ENCODE measurements around the gene ASB1.
A peak's percentile ranks its signal among the peaks of the same experiment; 100 is the strongest.

The ASB1 gene

DNA sequence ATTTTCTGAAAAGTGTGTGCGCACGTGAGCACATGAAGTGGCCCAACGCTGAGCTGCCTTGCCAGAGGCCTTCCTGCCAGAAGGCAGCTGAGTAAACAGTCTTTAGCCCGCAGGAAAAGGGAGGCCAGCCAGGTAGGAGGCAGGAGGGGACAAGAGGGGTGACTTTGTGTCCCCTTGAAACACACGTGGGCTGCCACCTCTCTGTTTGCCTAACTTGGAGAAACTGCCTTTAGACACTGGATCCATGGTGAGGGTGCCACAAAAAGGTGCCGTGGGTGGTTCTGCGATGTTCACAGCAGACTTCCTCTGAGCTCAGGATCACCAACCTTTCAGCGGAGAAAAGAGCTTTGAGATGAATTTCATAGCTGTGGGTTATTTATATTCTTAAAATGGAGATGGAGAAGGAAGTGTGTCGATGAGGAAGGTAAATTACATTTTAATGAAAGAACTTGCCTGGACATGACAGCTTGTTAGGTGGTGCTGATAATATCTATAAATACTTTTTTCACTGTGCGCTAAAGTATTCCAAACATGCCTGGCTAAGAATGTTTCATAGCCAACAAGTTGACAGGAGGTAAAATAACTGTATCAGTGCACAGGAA is 36.6 kb upstream of the ASB1 start:
- no peak for TF ChIP-seq CTCF (conservative IDR thresholded peaks at IDR 0.05; ENCODE audit: low read depth, low read length)
- H3K4me3 ChIP-seq (ENCODE audit: low read depth, low read length) = no peak overlapping the region
- DNase-seq (ENCODE audit: low read depth) = peak; percentile 42

DNA sequence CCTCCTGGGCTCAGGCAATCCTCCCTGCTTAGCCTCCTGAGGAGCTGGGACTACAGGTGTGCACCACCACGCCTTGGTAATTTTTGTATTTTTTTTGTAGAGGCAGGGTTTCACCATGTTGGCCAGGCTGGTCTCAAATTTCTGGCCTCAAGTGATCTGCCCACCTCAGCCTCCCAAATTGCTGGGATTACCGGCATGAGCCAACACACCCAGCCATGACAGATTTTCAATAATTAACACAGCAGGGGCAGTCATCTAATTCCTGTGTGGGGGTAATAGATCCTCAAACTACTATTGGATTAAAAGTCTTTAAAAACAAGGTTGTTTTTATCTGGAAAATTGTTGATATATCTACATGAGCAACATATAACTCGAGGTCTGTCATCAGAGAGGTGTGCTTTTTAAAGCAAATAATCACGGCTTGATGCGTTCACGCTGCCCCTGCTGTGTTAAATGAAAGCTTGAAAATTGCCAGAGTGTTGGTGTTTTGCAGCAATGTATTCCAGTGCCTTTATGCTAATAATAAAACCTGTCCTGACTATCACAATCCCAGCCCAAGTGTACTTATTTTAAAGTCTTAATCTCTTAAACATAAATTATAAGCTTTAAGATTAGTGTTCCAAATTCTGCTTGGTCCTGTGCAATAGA is 35.6 kb upstream of the ASB1 start:
- DNase-seq (ENCODE audit: low read depth) = no peak
- TF ChIP-seq CTCF (conservative IDR thresholded peaks at IDR 0.05; ENCODE audit: low read depth, low read length) = no peak
- no peak overlapping the region for H3K4me3 ChIP-seq (ENCODE audit: low read depth, low read length)

DNA sequence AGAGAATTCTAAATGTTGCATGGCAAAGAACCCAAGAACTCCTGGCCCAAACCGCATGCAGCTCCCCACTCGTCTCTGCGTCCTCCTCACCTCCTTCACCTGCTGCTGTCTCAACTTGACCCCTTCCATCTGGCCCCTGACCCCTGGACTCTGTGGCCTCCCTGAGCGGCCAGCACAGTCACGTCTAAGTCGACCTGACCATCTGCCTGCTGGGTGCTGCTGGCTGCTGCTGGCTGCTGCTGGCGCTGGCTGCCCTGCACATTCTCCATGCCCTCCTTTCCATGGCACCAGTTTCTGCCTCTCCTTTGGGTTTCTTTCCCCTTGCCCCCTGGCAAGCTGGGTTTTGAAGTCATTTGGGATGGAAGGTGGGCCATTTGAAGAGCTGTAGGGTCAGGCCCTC is 30.1 kb upstream of the ASB1 start:
- DNase-seq (ENCODE audit: low read depth) = no peak
- TF ChIP-seq CTCF (conservative IDR thresholded peaks at IDR 0.05; ENCODE audit: low read depth, low read length) = no peak

GRCh38 chr2:238397356-238397755 is 29.4 kb upstream of the ASB1 start:
- TF ChIP-seq CTCF (conservative IDR thresholded peaks at IDR 0.05; ENCODE audit: low read depth, low read length) = no peak

More for the DNA sequence above, 30.1 kb upstream of the ASB1 start:
- no peak overlapping the region for H3K4me3 ChIP-seq (ENCODE audit: low read depth, low read length)

DNA sequence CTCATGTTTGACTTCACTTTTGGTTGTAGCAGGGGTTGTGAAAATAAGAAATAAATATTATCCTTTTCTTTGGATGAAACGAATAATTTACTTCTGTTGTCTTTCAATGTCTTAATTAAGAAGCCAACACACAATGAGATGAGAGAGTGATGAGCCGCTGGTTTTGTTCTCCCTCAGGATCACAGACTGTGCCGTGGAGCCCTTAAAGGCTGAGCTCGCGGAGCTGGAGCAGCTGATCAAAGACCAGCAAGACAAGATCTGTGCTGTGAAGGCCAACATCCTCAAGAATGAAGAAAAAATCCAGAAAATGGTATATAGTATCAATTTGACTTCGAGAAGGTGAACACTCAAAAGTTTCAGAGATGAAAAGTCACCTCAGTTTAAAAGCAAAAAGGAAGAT is 28.1 kb upstream of the ASB1 start:
- DNase-seq (ENCODE audit: low read depth) = no peak
- H3K4me3 ChIP-seq (ENCODE audit: low read depth, low read length) = no peak overlapping the region
- TF ChIP-seq CTCF (conservative IDR thresholded peaks at IDR 0.05; ENCODE audit: low read depth, low read length) = no peak

More at GRCh38 chr2:238397356-238397755, 29.4 kb upstream of the ASB1 start:
- H3K4me3 ChIP-seq (ENCODE audit: low read depth, low read length) = no peak overlapping the region
- no peak for DNase-seq (ENCODE audit: low read depth)

GRCh38 chr2:238399094-238399493 is 27.6 kb upstream of the ASB1 start:
- H3K4me3 ChIP-seq (ENCODE audit: low read depth, low read length) = no peak overlapping the region
- DNase-seq (ENCODE audit: low read depth) = no peak
- TF ChIP-seq CTCF (conservative IDR thresholded peaks at IDR 0.05; ENCODE audit: low read depth, low read length) = no peak

GRCh38 chr2:238401551-238401950 is 25.2 kb upstream of the ASB1 start:
- no peak overlapping the region for H3K4me3 ChIP-seq (ENCODE audit: low read depth, low read length)
- no peak for DNase-seq (ENCODE audit: low read depth)
- no peak for TF ChIP-seq CTCF (conservative IDR thresholded peaks at IDR 0.05; ENCODE audit: low read depth, low read length)

Data from choroid plexus epithelial cell (primary cell).